Keratinocyte (primary cell): ENCODE results near the gene AMZ1.

Experiments used
- CTCF ChIP-seq, 3 experiments: IDR thresholded peaks in 1 of 3; conservative IDR thresholded peaks in 1 of 3; optimal IDR thresholded peaks in 1 of 3; 2 replicates in 2 of 3; 3 replicates in 1 of 3; pipeline versions ENCODE3 to v1.5.1; 2011; ENCODE audit warnings: low read length in 3 of 3, mild to moderate bottlenecking in 3 of 3, moderate library complexity in 2 of 3, control low read depth in 1 of 3, inconsistent platforms in 1 of 3; ENCODE audit not compliant: insufficient read depth in 2 of 3; ENCODE audit errors: extremely low read depth in 1 of 3
- EZH2 ChIP-seq: IDR thresholded peaks from one replicate; pipeline ENCODE4 v1.6.1; 2012; ENCODE audit warnings: inconsistent platforms, mild to moderate bottlenecking, low read length, moderate library complexity

- no peak for TF ChIP-seq CTCF (optimal IDR thresholded peaks at IDR 0.05 in 1 of 3, IDR thresholded peaks at IDR 0.05 in 1 of 3, conservative IDR thresholded peaks at IDR 0.05 in 1 of 3; ENCODE audit: extremely low read depth in 1 of 3, insufficient read depth in 2 of 3, low read length in 3 of 3)
- no peak for TF ChIP-seq EZH2
These were observed 13.4 kb downstream of the AMZ1 start for GRCh38 chr7:2701424-2701823.
